ENCODE data around the gene TSC2.

- TF ChIP-seq, protein P1, sequence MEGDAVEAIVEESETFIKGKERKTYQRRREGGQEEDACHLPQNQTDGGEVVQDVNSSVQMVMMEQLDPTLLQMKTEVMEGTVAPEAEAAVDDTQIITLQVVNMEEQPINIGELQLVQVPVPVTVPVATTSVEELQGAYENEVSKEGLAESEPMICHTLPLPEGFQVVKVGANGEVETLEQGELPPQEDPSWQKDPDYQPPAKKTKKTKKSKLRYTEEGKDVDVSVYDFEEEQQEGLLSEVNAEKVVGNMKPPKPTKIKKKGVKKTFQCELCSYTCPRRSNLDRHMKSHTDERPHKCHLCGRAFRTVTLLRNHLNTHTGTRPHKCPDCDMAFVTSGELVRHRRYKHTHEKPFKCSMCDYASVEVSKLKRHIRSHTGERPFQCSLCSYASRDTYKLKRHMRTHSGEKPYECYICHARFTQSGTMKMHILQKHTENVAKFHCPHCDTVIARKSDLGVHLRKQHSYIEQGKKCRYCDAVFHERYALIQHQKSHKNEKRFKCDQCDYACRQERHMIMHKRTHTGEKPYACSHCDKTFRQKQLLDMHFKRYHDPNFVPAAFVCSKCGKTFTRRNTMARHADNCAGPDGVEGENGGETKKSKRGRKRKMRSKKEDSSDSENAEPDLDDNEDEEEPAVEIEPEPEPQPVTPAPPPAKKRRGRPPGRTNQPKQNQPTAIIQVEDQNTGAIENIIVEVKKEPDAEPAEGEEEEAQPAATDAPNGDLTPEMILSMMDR (IDR thresholded peaks at IDR 0.05), result no peak
- no peak for TF ChIP-seq POLR2A (IDR thresholded peaks at IDR 0.05)
- no peak for TF ChIP-seq POLR2AphosphoS5 (IDR thresholded peaks at IDR 0.05)
Measured at GRCh38 chr16:2015947-2016208, 31.9 kb upstream of the TSC2 start.
